ENCODE data around the gene UTP3. TPM values are rescaled to one million over a fixed set of nuclear protein-coding genes. Genes with fewer than 3 reads are reported as not detected.

Gene UTP3
- total and polyA plus RNA-seq, 2 donors (not counting 1 experiment from before 2014, with no cell fraction given), result 17.8 to 20.4 TPM

- Histone ChIP-seq H3K4me2 (ENCODE audit: extremely low read depth, insufficient read depth, low read length) (no peak overlapping the region), H4K20me1 (ENCODE audit: control insufficient read depth, extremely low read depth, insufficient read depth, low read length) (no peaks in the 10 kb centered on the region), H3K4me3 (replicated peaks in 1 of 4; ENCODE audit: control extremely low read depth in 1 of 4, insufficient read depth in 1 of 4, low read depth in 3 of 4, low read length in 4 of 4) (no peak overlapping the region), H3K4me1 (ENCODE audit: control insufficient read depth, extremely low read depth, insufficient read depth, low read length) (peaks cover 2% of the 10 kb centered on the region), H3K36me3 (ENCODE audit: control insufficient read depth, insufficient read depth, low read length) (no peaks in the 10 kb centered on the region), H2AFZ (ENCODE audit: low read length) (no peak overlapping the region), H3K9ac (ENCODE audit: insufficient read depth, low read length) (no peak overlapping the region), H3K9me3 (ENCODE audit: control insufficient read depth, insufficient read depth, low read depth, low read length) (no peaks in the 10 kb centered on the region), H3K27ac (ENCODE audit: insufficient read depth, low read length) (no peak overlapping the region), H3K27me3 (ENCODE audit: control insufficient read depth, insufficient read depth, low read length) (no peaks in the 10 kb centered on the region), H3K79me2 (ENCODE audit: control insufficient read depth, insufficient read depth, low read length) (no peaks in the 10 kb centered on the region)
- no peak for DNase-seq (ENCODE audit: low read depth in 2 of 2)
- no peak for TF ChIP-seq CTCF (conservative IDR thresholded peaks at IDR 0.05 in 1 of 2, IDR thresholded peaks at IDR 0.05 in 1 of 2; ENCODE audit: low read depth in 1 of 2, low read length in 2 of 2)
- TF ChIP-seq EZH2 (IDR thresholded peaks at IDR 0.05; ENCODE audit: low read length, missing control alignments), result no peak
These were observed 11.7 kb upstream of the UTP3 start for GRCh38 chr4:70676554-70677090.

- H3K27ac ChIP-seq (ENCODE audit: insufficient read depth, low read length), result no peak overlapping the region
- H3K27me3 ChIP-seq (ENCODE audit: control insufficient read depth, insufficient read depth, low read length), result no peaks in the 10 kb centered on the region
- H3K79me2 ChIP-seq (ENCODE audit: control insufficient read depth, insufficient read depth, low read length), result no peaks in the 10 kb centered on the region
- TF ChIP-seq CTCF (conservative IDR thresholded peaks at IDR 0.05 in 1 of 2, IDR thresholded peaks at IDR 0.05 in 1 of 2; ENCODE audit: low read depth in 1 of 2, low read length in 2 of 2), result no peak
- no peak for TF ChIP-seq EZH2 (IDR thresholded peaks at IDR 0.05; ENCODE audit: low read length, missing control alignments)
- H3K36me3 ChIP-seq (ENCODE audit: control insufficient read depth, insufficient read depth, low read length), result no peaks in the 10 kb centered on the region
- no peak overlapping the region for H3K4me3 ChIP-seq (replicated peaks in 1 of 4; ENCODE audit: control extremely low read depth in 1 of 4, insufficient read depth in 1 of 4, low read depth in 3 of 4, low read length in 4 of 4)
- no peaks in the 10 kb centered on the region for H4K20me1 ChIP-seq (ENCODE audit: control insufficient read depth, extremely low read depth, insufficient read depth, low read length)
- H3K4me2 ChIP-seq (ENCODE audit: extremely low read depth, insufficient read depth, low read length), result no peak overlapping the region
- no peak overlapping the region for H2AFZ ChIP-seq (ENCODE audit: low read length)
- no peaks in the 10 kb centered on the region for H3K9me3 ChIP-seq (ENCODE audit: control insufficient read depth, insufficient read depth, low read depth, low read length)
- no peak for DNase-seq (ENCODE audit: low read depth in 2 of 2)
- H3K9ac ChIP-seq (ENCODE audit: insufficient read depth, low read length), result no peak overlapping the region
- peaks cover 2% of the 10 kb centered on the region for H3K4me1 ChIP-seq (ENCODE audit: control insufficient read depth, extremely low read depth, insufficient read depth, low read length)
These were observed 9.8 kb upstream of the UTP3 start for GRCh38 chr4:70678383-70678999.

GRCh38 chr4:70680934-70681333 is 7.4 kb upstream of the UTP3 start:
- Histone ChIP-seq H2AFZ (ENCODE audit: low read length) (no peak overlapping the region), H3K4me2 (ENCODE audit: extremely low read depth, insufficient read depth, low read length) (no peak overlapping the region), H4K20me1 (ENCODE audit: control insufficient read depth, extremely low read depth, insufficient read depth, low read length) (no peaks in the 10 kb centered on the region), H3K27ac (ENCODE audit: insufficient read depth, low read length) (no peak overlapping the region), H3K4me1 (ENCODE audit: control insufficient read depth, extremely low read depth, insufficient read depth, low read length) (peaks cover 2% of the 10 kb centered on the region), H3K4me3 (replicated peaks in 1 of 4; ENCODE audit: control extremely low read depth in 1 of 4, insufficient read depth in 1 of 4, low read depth in 3 of 4, low read length in 4 of 4) (no peak overlapping the region), H3K27me3 (ENCODE audit: control insufficient read depth, insufficient read depth, low read length) (no peaks in the 10 kb centered on the region), H3K9ac (ENCODE audit: insufficient read depth, low read length) (no peak overlapping the region), H3K79me2 (ENCODE audit: control insufficient read depth, insufficient read depth, low read length) (no peaks in the 10 kb centered on the region), H3K9me3 (ENCODE audit: control insufficient read depth, insufficient read depth, low read depth, low read length) (no peaks in the 10 kb centered on the region), H3K36me3 (ENCODE audit: control insufficient read depth, insufficient read depth, low read length) (no peaks in the 10 kb centered on the region)
- TF ChIP-seq CTCF (conservative IDR thresholded peaks at IDR 0.05 in 1 of 2, IDR thresholded peaks at IDR 0.05 in 1 of 2; ENCODE audit: low read depth in 1 of 2, low read length in 2 of 2), result no peak
- no peak for TF ChIP-seq EZH2 (IDR thresholded peaks at IDR 0.05; ENCODE audit: low read length, missing control alignments)
- no peak for DNase-seq (ENCODE audit: low read depth in 2 of 2)
